Adrenal gland (tissue), 12 donors: Measurements from ENCODE around the gene BATF3. TPM values are rescaled to one million over a fixed set of nuclear protein-coding genes. Genes with fewer than 3 reads are reported as not detected.

Experiments used
- DNase-seq, 7 donors: peaks; one replicate each; pipeline ENCODE4 v3.0.0-alpha.2; 2019 to 2020
- H3K27ac ChIP-seq, 5 donors: fragments of 200-600 bp; sonication (generic) in 4 of 5; 1 replicate in 3 of 5; 2 replicates in 2 of 5; pipeline versions ENCODE4 v1.5.1 to v1.8.0; 2016 to 2020; ENCODE audit warnings: mild to moderate bottlenecking in 1 of 5
- H3K27me3 ChIP-seq: fragments of 200-600 bp; 2 replicates; pipeline ENCODE4 v1.8.0; 2021
- H3K36me3 ChIP-seq, 2 donors: fragments of 200-600 bp; replicated peaks in 1 of 2; 1 replicate in 1 of 2; 2 replicates in 1 of 2; pipeline versions ENCODE4 v1.5.1 to v1.8.0; 2018 to 2022
- H3K4me1 ChIP-seq, 2 donors: fragments of 200-600 bp; replicated peaks in 1 of 2; 1 replicate in 1 of 2; 2 replicates in 1 of 2; pipeline versions ENCODE4 v1.5.1 to v1.8.0; 2018 to 2021
- H3K4me3 ChIP-seq, 4 donors: fragments of 200-600 bp; sonication (generic) in 3 of 4; one replicate each; pipeline ENCODE4 v1.5.1; 2016 to 2018
- H3K9me3 ChIP-seq, 3 donors: fragments of 200-600 bp; sonication (generic) in 1 of 3; replicated peaks in 1 of 3; 1 replicate in 2 of 3; 2 replicates in 1 of 3; pipeline versions ENCODE4 v1.5.1 to v1.8.0; 2016 to 2021
- POLR2A ChIP-seq, 2 donors: fragments of 450-650 bp; IDR thresholded peaks; one replicate each; pipeline ENCODE4 v1.6.1; 2017; ENCODE audit warnings: antibody characterized with exemption in 2 of 2, mild to moderate bottlenecking in 2 of 2, moderate library complexity in 1 of 2
- WGBS, 4 donors: extraction: QIAGEN DNeasy Blood & Tissue Kit in 2 of 4; methylation state at CpG; one replicate each; pipeline versions ENCODE4 v1.1.5 to v1.1.7; 2013 to 2017; 5-methylcytosine and 5-hydroxymethylcytosine counted together
- intact Hi-C, 2 donors: fragments of 100-400 bp; cut with DNase I; formaldehyde crosslinking; loops; one replicate each; pipeline versions ENCODE4 v1.14.1 to v1.15.0; 2022 to 2023
- polyA plus RNA-seq, 3 donors: library from polyadenylated mRNA; stranded (reverse); fragments of 200-250 nt in 2 of 3; fragments of 350-450 nt in 1 of 3; fragmentation: Illumina TruSeq in 1 of 3; extraction: RNeasy Lipid Tissue Mini Kit (QIAGEN cat#74804) in 1 of 3; gene quantifications; one replicate each; pipeline ENCODE4 v1.2.3, GENCODE V29; 2013 to 2014
- total RNA-seq, 9 donors: library from RNA; depleted of rRNA in 4 of 9; stranded (reverse); fragments of >200 nt in 4 of 9; fragments of 120-200 nt in 1 of 9; fragmentation: NEBNext Ultra II Directional in 1 of 9; extraction: Animal tissue kit (Norgen Biotek cat#: 25700) in 1 of 9; gene quantifications; one replicate each; pipeline versions ENCODE4 v1.1.0 to v1.2.4, GENCODE V29; 2013 to 2023
- TF ChIP-seq, protein P1 (sequence below), 6 experiments: fragments of 450-650 bp in 4 of 6; fragments of 200-600 bp in 2 of 6; sonication (generic) in 1 of 6; IDR thresholded peaks; 1 replicate in 5 of 6; 2 replicates in 1 of 6; pipeline versions ENCODE4 v1.5.1 to v1.8.0; 2016 to 2021; ENCODE audit warnings: antibody characterized with exemption in 6 of 6, mild to moderate bottlenecking in 2 of 6, moderate library complexity in 1 of 6
- donor health status: healthy with polysubstance abuse.
- donor health status: Bipolar disorder and iron deficiency.
- donor health status: DM: yes; HTN: yes; CAD: no.
- donor health status: DM: no; HTN: no; CAD: no.
- donor health status: DM: no; HTN: no; CAD: no.
- donor health status: DM: yes; HTN: yes; CAD: no.

BATF3 gene
- total and polyA plus RNA-seq, 12 donors, result 0.24 to 7.5 (median 2.8) TPM

GRCh38 chr1:212678456-212679410 lies 20.9 kb downstream of the BATF3 start:
- Histone ChIP-seq H3K4me3 (no peak overlapping the region), H3K27me3 (no peaks in the 10 kb centered on the region), H3K27ac (no peak overlapping the region), H3K9me3 (no peaks in the 10 kb centered on the region), H3K4me1 (no peaks in the 10 kb centered on the region), H3K36me3 (no peaks in the 10 kb centered on the region)
- TF ChIP-seq POLR2A (IDR thresholded peaks at IDR 0.05), result no peak
- TF ChIP-seq, protein P1, sequence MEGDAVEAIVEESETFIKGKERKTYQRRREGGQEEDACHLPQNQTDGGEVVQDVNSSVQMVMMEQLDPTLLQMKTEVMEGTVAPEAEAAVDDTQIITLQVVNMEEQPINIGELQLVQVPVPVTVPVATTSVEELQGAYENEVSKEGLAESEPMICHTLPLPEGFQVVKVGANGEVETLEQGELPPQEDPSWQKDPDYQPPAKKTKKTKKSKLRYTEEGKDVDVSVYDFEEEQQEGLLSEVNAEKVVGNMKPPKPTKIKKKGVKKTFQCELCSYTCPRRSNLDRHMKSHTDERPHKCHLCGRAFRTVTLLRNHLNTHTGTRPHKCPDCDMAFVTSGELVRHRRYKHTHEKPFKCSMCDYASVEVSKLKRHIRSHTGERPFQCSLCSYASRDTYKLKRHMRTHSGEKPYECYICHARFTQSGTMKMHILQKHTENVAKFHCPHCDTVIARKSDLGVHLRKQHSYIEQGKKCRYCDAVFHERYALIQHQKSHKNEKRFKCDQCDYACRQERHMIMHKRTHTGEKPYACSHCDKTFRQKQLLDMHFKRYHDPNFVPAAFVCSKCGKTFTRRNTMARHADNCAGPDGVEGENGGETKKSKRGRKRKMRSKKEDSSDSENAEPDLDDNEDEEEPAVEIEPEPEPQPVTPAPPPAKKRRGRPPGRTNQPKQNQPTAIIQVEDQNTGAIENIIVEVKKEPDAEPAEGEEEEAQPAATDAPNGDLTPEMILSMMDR (IDR thresholded peaks at IDR 0.05), result no peak
- WGBS, 4 donors, result 61 to 71% (median 66%) methylated on average over 10 to 11 of the region's 11 CpGs
- intact Hi-C loops, result loop anchor here in 1 of 2 donors (10.0 kb wide), 1 partner anchor 306 kb away; no protein-coding TSS in a partner anchor
- DNase-seq, result no peak

DNA sequence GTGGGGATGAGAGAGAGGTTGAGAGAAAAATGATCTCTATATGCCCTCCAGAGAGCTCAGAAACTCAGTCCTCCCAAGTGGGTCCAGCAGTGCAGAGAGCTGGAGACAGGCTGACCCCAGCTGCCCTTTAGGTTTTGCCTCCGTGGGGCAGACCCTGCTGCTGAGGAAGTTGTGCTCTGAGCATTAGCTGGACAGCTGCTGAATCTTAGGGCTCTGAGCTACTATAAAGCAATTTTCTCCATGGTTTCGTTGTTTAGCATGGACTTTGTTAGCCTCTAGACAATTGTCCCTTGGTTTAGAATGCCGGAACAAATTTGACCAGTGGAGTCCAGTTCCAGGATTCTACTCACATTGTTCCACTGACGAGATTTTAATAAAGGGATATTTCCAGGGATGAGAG lies 22.1 kb downstream of the BATF3 start:
- TF ChIP-seq, protein P1 (IDR thresholded peaks at IDR 0.05), result no peak
- no peak for TF ChIP-seq POLR2A (IDR thresholded peaks at IDR 0.05)
- DNase-seq, result no peak
- Histone ChIP-seq H3K27me3 (no peaks in the 10 kb centered on the region), H3K36me3 (no peaks in the 10 kb centered on the region), H3K4me3 (no peak overlapping the region), H3K4me1 (no peaks in the 10 kb centered on the region), H3K9me3 (no peaks in the 10 kb centered on the region), H3K27ac (no peak overlapping the region)
- intact Hi-C loops, result loop anchor here in 1 of 2 donors (10.0 kb wide), 1 partner anchor 307 kb away; no protein-coding TSS in a partner anchor
- 74 to 85% (median 79%) methylated on average over 4 of the region's 4 CpGs for WGBS, 4 donors

GRCh38 chr1:212677136-212677535 lies 22.5 kb downstream of the BATF3 start:
- intact Hi-C loops, result loop anchor here in 1 of 2 donors (10.0 kb wide), 1 partner anchor 308 kb away; no protein-coding TSS in a partner anchor
- H3K36me3 ChIP-seq, result no peaks in the 10 kb centered on the region
- no peaks in the 10 kb centered on the region for H3K4me1 ChIP-seq
- no peaks in the 10 kb centered on the region for H3K9me3 ChIP-seq
- H3K4me3 ChIP-seq, result no peak overlapping the region
- no peak for DNase-seq
- WGBS, 4 donors, result 84 to 92% (median 87%) methylated on average over 4 of the region's 4 CpGs
- no peaks in the 10 kb centered on the region for H3K27me3 ChIP-seq
- no peak overlapping the region for H3K27ac ChIP-seq
- no peak for TF ChIP-seq POLR2A (IDR thresholded peaks at IDR 0.05)
- TF ChIP-seq, protein P1 (IDR thresholded peaks at IDR 0.05), result no peak

GRCh38 chr1:212675675-212676074 lies 24.0 kb downstream of the BATF3 start:
- Histone ChIP-seq H3K9me3 (no peaks in the 10 kb centered on the region), H3K27me3 (no peaks in the 10 kb centered on the region), H3K4me3 (no peak overlapping the region), H3K27ac (no peak overlapping the region), H3K4me1 (no peaks in the 10 kb centered on the region), H3K36me3 (no peaks in the 10 kb centered on the region)
- intact Hi-C loops, result loop anchor here in 1 of 2 donors (10.0 kb wide), 1 partner anchor 309 kb away; no protein-coding TSS in a partner anchor
- no peak for DNase-seq
- TF ChIP-seq, protein P1 (IDR thresholded peaks at IDR 0.05), result no peak
- no peak for TF ChIP-seq POLR2A (IDR thresholded peaks at IDR 0.05)
- 71 to 89% (median 85%) methylated on average over 3 of the region's 3 CpGs for WGBS, 4 donors
